Measurements from ENCODE around the gene TUBA1C.

Gene TUBA1C

DNA sequence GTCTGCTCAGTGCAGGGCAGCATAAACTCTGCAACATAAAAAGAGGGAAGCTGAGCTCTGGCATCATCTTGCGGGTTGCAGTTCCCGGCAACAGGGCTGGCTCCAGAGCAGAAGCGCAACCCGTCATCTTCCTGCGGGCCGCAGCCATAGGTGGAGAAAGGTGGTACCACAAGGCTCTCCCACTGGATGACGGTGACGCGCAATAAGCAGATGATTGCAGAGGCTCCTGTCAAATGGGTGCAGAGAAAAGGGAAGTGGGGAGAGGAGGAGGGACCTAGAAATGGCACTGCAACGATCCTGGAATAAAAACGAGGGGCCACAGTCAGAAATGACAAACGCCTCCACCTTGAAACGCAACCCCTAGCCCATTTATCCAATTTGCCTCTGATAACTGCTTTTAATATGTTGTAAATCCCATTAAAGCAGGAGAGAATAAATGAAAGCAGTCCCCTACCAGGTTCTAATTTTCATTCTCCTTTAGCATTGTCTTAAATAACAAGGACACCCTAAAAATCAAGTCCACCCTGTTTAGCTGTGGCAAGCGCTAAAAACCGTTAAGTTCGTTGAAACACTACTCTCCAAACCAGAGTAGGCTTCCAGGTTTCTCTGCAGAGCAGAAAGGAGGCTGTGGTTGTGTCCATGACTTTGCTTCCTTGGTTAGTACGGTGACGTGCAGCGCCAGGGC, 30.9 kb upstream of the TUBA1C start:
- CTCF ChIA-PET = interaction anchor here (0.7 to 5.6 kb wide), 10 partner anchors 9 to 146 kb away, joined by 3 to 36 read pairs (median 4); partner anchors contain the start of genes TUBA1A and TUBA1B
- Histone ChIP-seq H3K27me3 (replicated peaks in 2 of 5; ENCODE audit: control insufficient read depth in 4 of 5, insufficient read depth in 5 of 5, low read length in 4 of 5) (no peaks in the 10 kb centered on the region), H3K36me3 (ENCODE audit: control insufficient read depth in 4 of 4, insufficient read depth in 4 of 4, low read length in 3 of 4) (no peaks in the 10 kb centered on the region), H3K4me1 (ENCODE audit: control extremely low read depth in 1 of 4, control insufficient read depth in 4 of 4, insufficient read depth in 4 of 4, low read length in 3 of 4) (peaks cover 15 to 63% (median 21%) of the 10 kb centered on the region in 4 experiments), H3K9me3 (ENCODE audit: control extremely low read depth in 1 of 5, control insufficient read depth in 4 of 5, insufficient read depth in 2 of 5, low read depth in 1 of 5, low read length in 4 of 5) (no peaks in the 10 kb centered on the region), H3K27ac (ENCODE audit: insufficient read depth in 1 of 2, low read depth in 1 of 2, low read length in 2 of 2, poor library complexity in 1 of 2, severe bottlenecking in 2 of 2) (peak overlapping the region; percentile 86 to 92), H3K4me3 (ENCODE audit: control insufficient read depth in 1 of 7, extremely low read depth in 1 of 7, insufficient read depth in 4 of 7, low read depth in 2 of 7, low read length in 6 of 7) (peak overlapping the region; percentile 2 to 85 (median 66))
- 7% methylated on average over 15 of the region's 19 CpGs for WGBS (ENCODE audit: insufficient coverage)
- POLR2A ChIA-PET = interaction anchor here (1.5 to 2.4 kb wide), 2 partner anchors 45 to 103 kb away, joined by 7 to 14 read pairs; partner anchors contain the start of genes TUBA1A and TUBA1B
- peak; percentile 84 to 96 (median 96) for DNase-seq

DNA sequence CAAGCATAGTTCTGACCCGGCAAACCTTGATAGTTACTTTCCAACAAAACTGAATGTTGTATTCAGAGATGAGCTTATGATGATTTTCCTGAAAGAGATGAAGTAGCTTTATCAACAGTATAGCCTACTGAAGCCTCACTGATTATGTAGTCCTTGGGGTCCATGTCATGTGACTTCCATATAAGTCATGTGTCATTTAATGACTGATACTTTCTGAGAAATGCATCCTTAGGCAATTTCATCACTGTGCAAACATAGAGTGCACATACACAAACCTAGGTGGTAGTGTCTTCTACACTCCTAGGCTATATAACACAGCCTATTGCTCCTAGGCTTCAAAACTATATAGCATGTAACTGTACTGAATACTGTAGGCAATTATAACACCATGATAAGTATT, 28.5 kb upstream of the TUBA1C start:
- H3K9me3 ChIP-seq (ENCODE audit: control extremely low read depth in 1 of 5, control insufficient read depth in 4 of 5, insufficient read depth in 2 of 5, low read depth in 1 of 5, low read length in 4 of 5) = no peaks in the 10 kb centered on the region
- ChIA-PET POLR2A (no interaction called here), CTCF (interaction anchor here (0.5 to 5.6 kb wide), 10 partner anchors 13 to 379 kb away, joined by 3 to 36 read pairs (median 4); partner anchors contain the start of gene TUBA1B)
- H3K4me1 ChIP-seq (ENCODE audit: control extremely low read depth in 1 of 4, control insufficient read depth in 4 of 4, insufficient read depth in 4 of 4, low read length in 3 of 4) = peaks cover 12 to 59% (median 23%) of the 10 kb centered on the region in 4 experiments
- no peaks in the 10 kb centered on the region for H3K36me3 ChIP-seq (ENCODE audit: control insufficient read depth in 4 of 4, insufficient read depth in 4 of 4, low read length in 3 of 4)
- WGBS (ENCODE audit: insufficient coverage) = 100% methylated on average over 1 of the region's 1 CpG
- no peak overlapping the region for H3K27ac ChIP-seq (ENCODE audit: insufficient read depth in 1 of 2, low read depth in 1 of 2, low read length in 2 of 2, poor library complexity in 1 of 2, severe bottlenecking in 2 of 2)
- no peaks in the 10 kb centered on the region for H3K27me3 ChIP-seq (replicated peaks in 2 of 5; ENCODE audit: control insufficient read depth in 4 of 5, insufficient read depth in 5 of 5, low read length in 4 of 5)
- no peak for DNase-seq
- no peak overlapping the region for H3K4me3 ChIP-seq (ENCODE audit: control insufficient read depth in 1 of 7, extremely low read depth in 1 of 7, insufficient read depth in 4 of 7, low read depth in 2 of 7, low read length in 6 of 7)

DNA sequence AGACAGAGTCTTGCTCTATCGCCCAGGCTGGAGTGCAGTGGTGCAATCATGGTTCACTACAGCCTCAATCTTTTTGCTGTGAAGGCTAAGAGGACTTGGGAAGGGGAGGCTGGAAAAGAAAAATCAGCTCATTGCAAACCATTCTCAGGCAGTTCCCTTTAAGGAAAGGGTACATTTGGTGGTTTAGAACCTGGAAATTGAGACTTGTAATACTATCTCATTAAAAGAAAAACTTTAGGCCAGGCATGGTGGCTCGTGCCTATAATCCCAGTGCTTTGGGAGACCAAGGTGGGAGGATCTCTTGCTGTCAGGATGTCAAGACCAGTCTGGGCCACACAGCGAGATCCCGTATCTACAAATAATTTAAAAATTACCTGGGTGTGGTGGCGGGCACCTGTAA, 21.3 kb upstream of the TUBA1C start:
- DNase-seq = no peak
- Histone ChIP-seq H3K9me3 (ENCODE audit: control extremely low read depth in 1 of 5, control insufficient read depth in 4 of 5, insufficient read depth in 2 of 5, low read depth in 1 of 5, low read length in 4 of 5) (no peaks in the 10 kb centered on the region), H3K27ac (ENCODE audit: insufficient read depth in 1 of 2, low read depth in 1 of 2, low read length in 2 of 2, poor library complexity in 1 of 2, severe bottlenecking in 2 of 2) (no peak overlapping the region), H3K36me3 (ENCODE audit: control insufficient read depth in 4 of 4, insufficient read depth in 4 of 4, low read length in 3 of 4) (no peaks in the 10 kb centered on the region), H3K27me3 (replicated peaks in 2 of 5; ENCODE audit: control insufficient read depth in 4 of 5, insufficient read depth in 5 of 5, low read length in 4 of 5) (no peaks in the 10 kb centered on the region), H3K4me1 (ENCODE audit: control extremely low read depth in 1 of 4, control insufficient read depth in 4 of 4, insufficient read depth in 4 of 4, low read length in 3 of 4) (peaks cover 0 to 29% (median 3%) of the 10 kb centered on the region in 4 experiments), H3K4me3 (ENCODE audit: control insufficient read depth in 1 of 7, extremely low read depth in 1 of 7, insufficient read depth in 4 of 7, low read depth in 2 of 7, low read length in 6 of 7) (no peak overlapping the region)
- 100% methylated on average over 2 of the region's 5 CpGs for WGBS (ENCODE audit: insufficient coverage)
- CTCF ChIA-PET = interaction anchor here (0.8 to 3.0 kb wide), 15 partner anchors 8 to 154 kb away, joined by 3 to 12 read pairs (median 4); no protein-coding TSS in a partner anchor
- POLR2A ChIA-PET = interaction anchor here (1.0 kb wide), 1 partner anchor 17 kb away, joined by 3 read pairs; no protein-coding TSS in a partner anchor

DNA sequence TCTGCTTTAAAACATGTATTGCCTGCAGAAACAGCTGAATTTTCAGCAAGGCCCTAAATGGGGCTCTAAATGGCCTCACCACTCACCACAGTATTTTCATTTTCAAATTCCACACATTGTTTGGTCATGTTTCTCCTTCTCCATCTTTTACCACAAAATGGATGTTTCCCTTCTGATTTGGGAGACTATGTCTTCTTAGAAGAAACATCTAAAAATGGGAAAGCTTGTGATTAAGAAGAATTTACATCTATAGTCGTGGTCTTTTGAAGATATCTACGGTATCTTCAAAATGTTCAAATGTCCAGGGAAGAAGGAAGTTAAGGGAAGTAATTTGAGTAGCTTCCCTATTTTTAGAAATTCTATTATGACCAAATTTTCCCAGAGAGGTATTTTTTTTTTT, 20.7 kb upstream of the TUBA1C start:
- Histone ChIP-seq H3K9me3 (ENCODE audit: control extremely low read depth in 1 of 5, control insufficient read depth in 4 of 5, insufficient read depth in 2 of 5, low read depth in 1 of 5, low read length in 4 of 5) (no peaks in the 10 kb centered on the region), H3K36me3 (ENCODE audit: control insufficient read depth in 4 of 4, insufficient read depth in 4 of 4, low read length in 3 of 4) (no peaks in the 10 kb centered on the region), H3K27ac (ENCODE audit: insufficient read depth in 1 of 2, low read depth in 1 of 2, low read length in 2 of 2, poor library complexity in 1 of 2, severe bottlenecking in 2 of 2) (no peak overlapping the region), H3K27me3 (replicated peaks in 2 of 5; ENCODE audit: control insufficient read depth in 4 of 5, insufficient read depth in 5 of 5, low read length in 4 of 5) (no peaks in the 10 kb centered on the region), H3K4me3 (ENCODE audit: control insufficient read depth in 1 of 7, extremely low read depth in 1 of 7, insufficient read depth in 4 of 7, low read depth in 2 of 7, low read length in 6 of 7) (no peak overlapping the region), H3K4me1 (ENCODE audit: control extremely low read depth in 1 of 4, control insufficient read depth in 4 of 4, insufficient read depth in 4 of 4, low read length in 3 of 4) (peaks cover 0 to 29% (median 3%) of the 10 kb centered on the region in 4 experiments)
- DNase-seq = no peak
- ChIA-PET POLR2A (interaction anchor here (1.0 kb wide), 1 partner anchor 16 kb away, joined by 3 read pairs; no protein-coding TSS in a partner anchor), CTCF (interaction anchor here (0.9 to 3.0 kb wide), 10 partner anchors 9 to 151 kb away, joined by 3 to 12 read pairs (median 4); no protein-coding TSS in a partner anchor)
- no CpG with 5 or more reads among the region's 2 CpGs for WGBS (ENCODE audit: insufficient coverage)

DNA sequence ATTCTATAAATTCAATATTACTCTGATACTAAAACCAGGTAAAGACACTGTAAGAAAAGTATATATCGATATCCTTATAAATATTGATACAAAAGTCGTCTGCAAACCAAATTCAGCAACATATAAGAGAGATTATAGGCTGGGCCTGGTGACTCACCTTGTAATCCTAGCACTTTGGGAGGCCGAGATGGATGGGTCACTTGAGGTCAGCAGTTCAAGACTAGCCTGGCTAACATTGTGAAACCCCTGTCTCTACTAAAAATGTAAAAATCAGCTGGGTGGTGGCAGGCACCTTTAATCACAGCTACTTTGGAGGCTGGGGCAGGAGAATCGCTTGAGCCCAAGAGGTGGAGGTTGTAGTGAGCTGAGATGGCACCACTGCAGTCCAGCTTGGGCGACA, 13.5 kb upstream of the TUBA1C start:
- 97% methylated on average over 3 of the region's 5 CpGs for WGBS (ENCODE audit: insufficient coverage)
- no peak overlapping the region for H3K27ac ChIP-seq (ENCODE audit: insufficient read depth in 1 of 2, low read depth in 1 of 2, low read length in 2 of 2, poor library complexity in 1 of 2, severe bottlenecking in 2 of 2)
- no peaks in the 10 kb centered on the region for H3K36me3 ChIP-seq (ENCODE audit: control insufficient read depth in 4 of 4, insufficient read depth in 4 of 4, low read length in 3 of 4)
- POLR2A ChIA-PET = no interaction called here
- no peak overlapping the region for H3K4me3 ChIP-seq (ENCODE audit: control insufficient read depth in 1 of 7, extremely low read depth in 1 of 7, insufficient read depth in 4 of 7, low read depth in 2 of 7, low read length in 6 of 7)
- CTCF ChIA-PET = interaction anchor here (1.2 kb wide), 1 partner anchor 8 kb away, joined by 4 read pairs; no protein-coding TSS in a partner anchor
- H3K27me3 ChIP-seq (replicated peaks in 2 of 5; ENCODE audit: control insufficient read depth in 4 of 5, insufficient read depth in 5 of 5, low read length in 4 of 5) = no peaks in the 10 kb centered on the region
- DNase-seq = no peak
- no peaks in the 10 kb centered on the region for H3K9me3 ChIP-seq (ENCODE audit: control extremely low read depth in 1 of 5, control insufficient read depth in 4 of 5, insufficient read depth in 2 of 5, low read depth in 1 of 5, low read length in 4 of 5)
- peaks cover 0 to 5% (median 0%) of the 10 kb centered on the region in 4 experiments for H3K4me1 ChIP-seq (ENCODE audit: control extremely low read depth in 1 of 4, control insufficient read depth in 4 of 4, insufficient read depth in 4 of 4, low read length in 3 of 4)

DNA sequence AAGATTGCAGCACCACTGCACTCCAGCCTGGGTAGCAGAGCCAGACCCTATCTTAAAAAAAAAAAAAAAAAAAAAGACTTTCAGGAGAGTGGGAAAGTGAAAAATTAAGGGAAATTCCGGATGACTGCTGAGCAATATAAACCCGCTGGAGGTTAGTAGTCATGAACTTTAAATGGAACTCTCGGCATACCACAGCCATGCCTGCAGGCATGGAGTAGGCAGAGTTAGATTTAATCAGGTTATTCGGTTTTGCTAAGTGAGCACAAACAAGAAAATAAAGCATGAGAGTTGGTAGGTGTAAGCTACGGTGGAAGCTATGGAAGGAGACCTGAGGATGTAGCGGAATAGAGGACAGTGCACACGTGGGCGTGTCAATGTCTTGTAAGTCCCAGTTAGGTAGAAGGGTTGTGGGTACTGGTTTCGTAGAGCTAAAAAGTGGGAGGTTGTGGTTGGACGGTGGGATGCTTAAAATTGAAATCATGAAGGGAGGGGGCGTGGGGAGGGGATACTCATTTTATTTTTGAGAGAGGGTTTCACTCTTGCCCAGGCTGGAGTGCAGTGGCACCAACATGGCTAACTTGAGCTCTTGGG, 11.8 kb upstream of the TUBA1C start:
- Histone ChIP-seq H3K4me1 (ENCODE audit: control extremely low read depth in 1 of 4, control insufficient read depth in 4 of 4, insufficient read depth in 4 of 4, low read length in 3 of 4) (peaks cover 0 to 10% (median 0%) of the 10 kb centered on the region in 4 experiments), H3K36me3 (ENCODE audit: control insufficient read depth in 4 of 4, insufficient read depth in 4 of 4, low read length in 3 of 4) (no peaks in the 10 kb centered on the region), H3K9me3 (ENCODE audit: control extremely low read depth in 1 of 5, control insufficient read depth in 4 of 5, insufficient read depth in 2 of 5, low read depth in 1 of 5, low read length in 4 of 5) (no peaks in the 10 kb centered on the region), H3K4me3 (ENCODE audit: control insufficient read depth in 1 of 7, extremely low read depth in 1 of 7, insufficient read depth in 4 of 7, low read depth in 2 of 7, low read length in 6 of 7) (no peak overlapping the region), H3K27me3 (replicated peaks in 2 of 5; ENCODE audit: control insufficient read depth in 4 of 5, insufficient read depth in 5 of 5, low read length in 4 of 5) (no peaks in the 10 kb centered on the region), H3K27ac (ENCODE audit: insufficient read depth in 1 of 2, low read depth in 1 of 2, low read length in 2 of 2, poor library complexity in 1 of 2, severe bottlenecking in 2 of 2) (no peak overlapping the region)
- no peak for DNase-seq
- WGBS (ENCODE audit: insufficient coverage) = 98% methylated on average over 9 of the region's 11 CpGs
- ChIA-PET CTCF (interaction anchor here (0.8 to 2.0 kb wide), 2 partner anchors 9 to 161 kb away, joined by 3 to 12 read pairs; no protein-coding TSS in a partner anchor), POLR2A (interaction anchor here (0.6 kb wide), 1 partner anchor 82 kb away, joined by 3 read pairs; no protein-coding TSS in a partner anchor)

Data from common myeloid progenitor, CD34-positive (primary cell).